ENCODE data around the gene PLAC1. TPM values are rescaled to one million over a fixed set of nuclear protein-coding genes. Genes with fewer than 3 reads are reported as not detected.

PLAC1 gene
- total RNA-seq, 2 donors from 2014 or later, result not detected

DNA sequence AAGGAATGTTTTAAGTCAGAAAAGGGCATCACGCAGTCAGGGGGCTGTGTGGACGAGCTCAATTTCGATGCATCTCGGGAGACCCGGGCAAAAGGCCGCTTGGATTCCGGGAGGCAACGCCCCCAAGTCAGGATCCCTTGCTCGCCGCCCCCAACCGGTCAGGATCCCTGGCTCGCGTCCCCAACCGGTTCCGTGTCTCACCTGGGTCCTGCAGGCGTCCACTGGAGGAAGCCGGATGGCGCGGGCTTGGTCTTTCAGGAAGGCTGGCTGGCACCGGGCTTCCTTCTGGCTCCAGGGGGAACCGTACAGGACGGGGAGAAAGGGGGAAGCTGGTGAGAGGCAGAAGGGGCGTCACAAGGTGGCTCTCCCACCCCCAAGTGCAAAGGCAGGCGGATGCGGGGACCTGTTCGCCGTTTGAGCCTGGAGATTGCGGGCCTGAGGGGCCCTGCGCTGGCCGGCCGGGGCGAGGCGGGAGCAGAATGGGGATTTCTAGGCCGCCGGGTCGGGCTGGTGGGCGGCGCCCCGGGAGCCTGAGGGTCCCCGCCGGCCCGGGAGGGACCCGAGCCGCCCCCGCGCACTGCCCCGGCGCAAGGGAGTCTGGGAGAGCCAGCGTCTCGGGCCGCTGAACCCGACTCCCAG is 113.6 kb downstream of the PLAC1 start:
- TF ChIP-seq, protein P1, sequence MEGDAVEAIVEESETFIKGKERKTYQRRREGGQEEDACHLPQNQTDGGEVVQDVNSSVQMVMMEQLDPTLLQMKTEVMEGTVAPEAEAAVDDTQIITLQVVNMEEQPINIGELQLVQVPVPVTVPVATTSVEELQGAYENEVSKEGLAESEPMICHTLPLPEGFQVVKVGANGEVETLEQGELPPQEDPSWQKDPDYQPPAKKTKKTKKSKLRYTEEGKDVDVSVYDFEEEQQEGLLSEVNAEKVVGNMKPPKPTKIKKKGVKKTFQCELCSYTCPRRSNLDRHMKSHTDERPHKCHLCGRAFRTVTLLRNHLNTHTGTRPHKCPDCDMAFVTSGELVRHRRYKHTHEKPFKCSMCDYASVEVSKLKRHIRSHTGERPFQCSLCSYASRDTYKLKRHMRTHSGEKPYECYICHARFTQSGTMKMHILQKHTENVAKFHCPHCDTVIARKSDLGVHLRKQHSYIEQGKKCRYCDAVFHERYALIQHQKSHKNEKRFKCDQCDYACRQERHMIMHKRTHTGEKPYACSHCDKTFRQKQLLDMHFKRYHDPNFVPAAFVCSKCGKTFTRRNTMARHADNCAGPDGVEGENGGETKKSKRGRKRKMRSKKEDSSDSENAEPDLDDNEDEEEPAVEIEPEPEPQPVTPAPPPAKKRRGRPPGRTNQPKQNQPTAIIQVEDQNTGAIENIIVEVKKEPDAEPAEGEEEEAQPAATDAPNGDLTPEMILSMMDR (IDR thresholded peaks at IDR 0.05), result no peak
- Histone ChIP-seq H3K4me1 (peaks cover 0 to 4% of the 10 kb centered on the region in 2 donors), H3K27ac (no peak overlapping the region), H3K27me3 (peaks cover 0 to 15% of the 10 kb centered on the region in 2 donors), H3K9me3 (no peaks in the 10 kb centered on the region), H3K4me3 (peak overlapping the region; percentile 11 to 43), H3K36me3 (no peaks in the 10 kb centered on the region)
- DNase-seq (ENCODE audit: low spot score), result peak; percentile 44

DNA sequence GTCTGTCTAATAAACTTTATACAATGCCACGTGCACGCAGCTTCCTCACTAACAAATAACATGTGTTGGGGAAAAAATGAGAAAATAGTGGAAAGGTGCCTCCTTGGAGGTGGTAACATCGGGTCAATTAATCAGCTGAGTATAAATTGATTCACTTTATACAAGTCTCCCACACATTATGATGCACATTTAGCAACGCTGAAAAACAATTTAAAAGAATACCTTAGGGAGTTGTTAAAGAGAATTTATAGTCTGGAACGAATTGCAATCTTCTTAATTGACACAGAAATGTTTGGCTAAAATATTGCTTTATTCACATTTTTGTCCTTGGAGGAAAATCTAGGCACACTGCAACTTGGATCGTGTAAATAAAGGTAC is 114.1 kb downstream of the PLAC1 start:
- no peak overlapping the region for H3K27ac ChIP-seq
- H3K36me3 ChIP-seq, result no peaks in the 10 kb centered on the region
- H3K4me3 ChIP-seq, result peak overlapping the region in 1 of 2 donors; percentile 43
- TF ChIP-seq, protein P1 (IDR thresholded peaks at IDR 0.05), result no peak
- peaks cover 0 to 15% of the 10 kb centered on the region in 2 donors for H3K27me3 ChIP-seq
- no peak for DNase-seq (ENCODE audit: low spot score)
- no peaks in the 10 kb centered on the region for H3K9me3 ChIP-seq
- peaks cover 0 to 4% of the 10 kb centered on the region in 2 donors for H3K4me1 ChIP-seq

DNA sequence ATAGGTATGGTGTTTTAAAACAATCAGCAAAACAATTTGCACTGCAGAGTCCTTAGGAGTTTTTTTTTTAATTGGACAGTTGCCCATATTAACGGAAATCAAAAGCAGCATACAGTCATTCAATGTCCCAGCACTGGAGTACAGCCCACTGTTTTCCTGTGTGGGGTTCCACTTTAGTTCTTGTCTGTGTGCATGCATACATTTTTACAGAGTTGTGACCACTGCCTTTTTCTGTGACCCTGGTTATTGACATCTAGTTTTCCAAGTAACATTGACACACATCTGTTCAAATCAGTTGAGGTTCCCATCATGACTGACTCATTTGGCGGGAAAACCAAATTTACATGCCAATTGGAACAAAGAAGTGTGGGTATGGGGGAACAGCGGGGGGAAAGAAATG is 115.0 kb downstream of the PLAC1 start:
- Histone ChIP-seq H3K4me3 (no peak overlapping the region), H3K4me1 (peaks cover 0 to 4% of the 10 kb centered on the region in 2 donors), H3K36me3 (no peaks in the 10 kb centered on the region), H3K27me3 (peaks cover 0 to 15% of the 10 kb centered on the region in 2 donors), H3K27ac (no peak overlapping the region), H3K9me3 (no peaks in the 10 kb centered on the region)
- TF ChIP-seq, protein P1 (IDR thresholded peaks at IDR 0.05), result no peak
- no peak for DNase-seq (ENCODE audit: low spot score)

DNA sequence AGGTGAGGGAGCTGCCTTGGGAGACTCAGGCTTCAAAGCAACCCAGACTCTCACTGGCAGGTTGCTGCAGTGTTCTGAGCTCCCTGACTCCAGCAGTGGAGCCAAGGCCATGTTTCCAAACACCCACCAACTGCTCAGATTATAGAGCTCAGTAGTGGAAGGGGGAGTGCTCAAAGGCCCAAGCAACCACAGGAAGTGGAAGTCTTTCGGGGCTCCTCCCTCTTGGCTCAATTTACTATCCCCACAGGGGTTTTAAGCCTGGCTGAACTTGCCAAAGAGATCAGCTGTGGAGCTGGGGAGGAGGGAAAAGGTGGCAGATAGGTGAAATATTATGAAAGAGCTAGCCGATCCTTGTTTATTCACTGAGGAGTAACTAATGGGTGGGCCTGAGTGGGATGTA is 115.8 kb downstream of the PLAC1 start:
- H3K9me3 ChIP-seq, result no peaks in the 10 kb centered on the region
- DNase-seq (ENCODE audit: low spot score), result peak; percentile 50
- H3K4me1 ChIP-seq, result peaks cover 0 to 4% of the 10 kb centered on the region in 2 donors
- H3K27me3 ChIP-seq, result peaks cover 0 to 15% of the 10 kb centered on the region in 2 donors
- H3K4me3 ChIP-seq, result no peak overlapping the region
- H3K36me3 ChIP-seq, result no peaks in the 10 kb centered on the region
- H3K27ac ChIP-seq, result no peak overlapping the region
- TF ChIP-seq, protein P1 (IDR thresholded peaks at IDR 0.05), result no peak

DNA sequence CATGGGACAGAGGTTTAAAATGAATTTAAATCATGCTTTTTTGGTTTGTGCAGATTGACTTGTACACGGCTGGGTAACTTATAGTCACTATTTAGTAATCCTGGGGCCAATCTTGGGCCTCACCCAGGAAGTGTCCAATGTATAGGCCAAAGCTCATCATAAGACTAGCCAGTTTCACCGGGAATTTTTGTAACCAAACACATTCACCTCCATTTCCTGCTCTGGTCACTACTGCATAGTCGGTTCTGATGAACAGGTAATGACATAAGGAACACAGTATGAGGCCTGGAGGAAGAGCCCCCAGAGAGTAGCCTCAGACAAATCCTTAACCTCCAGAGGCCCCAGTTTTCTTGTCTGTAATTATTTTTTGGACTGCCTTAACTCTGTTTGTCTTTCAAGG is 116.4 kb downstream of the PLAC1 start:
- no peak overlapping the region for H3K4me3 ChIP-seq
- TF ChIP-seq, protein P1 (IDR thresholded peaks at IDR 0.05), result no peak
- H3K27ac ChIP-seq, result no peak overlapping the region
- no peaks in the 10 kb centered on the region for H3K9me3 ChIP-seq
- H3K4me1 ChIP-seq, result peaks cover 0 to 10% of the 10 kb centered on the region in 2 donors
- no peak for DNase-seq (ENCODE audit: low spot score)
- peaks cover 0 to 11% of the 10 kb centered on the region in 2 donors for H3K27me3 ChIP-seq
- no peaks in the 10 kb centered on the region for H3K36me3 ChIP-seq

DNA sequence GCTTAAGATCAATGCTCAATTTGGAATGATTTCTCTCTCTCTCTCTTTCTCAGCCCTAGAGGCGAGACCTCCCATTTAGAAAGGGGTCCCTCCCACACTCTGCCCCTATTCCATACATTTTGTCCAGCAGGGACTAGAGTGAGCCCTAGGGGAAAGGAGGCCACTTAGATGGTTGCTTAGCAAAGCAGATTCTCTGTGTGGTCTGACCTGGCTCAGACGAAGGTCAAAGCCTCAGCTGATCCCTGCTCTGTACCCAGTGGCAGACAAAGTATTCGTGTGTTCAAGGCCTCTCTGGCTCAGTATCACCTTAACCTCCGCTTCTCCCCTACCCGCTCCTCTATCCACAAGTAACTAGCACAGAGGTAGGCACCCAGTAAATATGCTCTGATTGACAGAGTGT is 120.0 kb downstream of the PLAC1 start:
- H3K4me3 ChIP-seq, result no peak overlapping the region
- no peaks in the 10 kb centered on the region for H3K27me3 ChIP-seq
- no peak for DNase-seq (ENCODE audit: low spot score)
- no peaks in the 10 kb centered on the region for H3K36me3 ChIP-seq
- no peaks in the 10 kb centered on the region for H3K9me3 ChIP-seq
- TF ChIP-seq, protein P1 (IDR thresholded peaks at IDR 0.05), result no peak
- H3K27ac ChIP-seq, result no peak overlapping the region
- peaks cover 0 to 7% of the 10 kb centered on the region in 2 donors for H3K4me1 ChIP-seq

Data from right atrium auricular region (tissue), 2 donors.